ENCODE results near the gene PROSER3.

PROSER3 gene

GRCh38 chr19:35724560-35724959 is 33.4 kb upstream of the PROSER3 start:
- no peak for TF ChIP-seq CTCF (IDR thresholded peaks at IDR 0.05; ENCODE audit: low read depth, low read length)

DNA sequence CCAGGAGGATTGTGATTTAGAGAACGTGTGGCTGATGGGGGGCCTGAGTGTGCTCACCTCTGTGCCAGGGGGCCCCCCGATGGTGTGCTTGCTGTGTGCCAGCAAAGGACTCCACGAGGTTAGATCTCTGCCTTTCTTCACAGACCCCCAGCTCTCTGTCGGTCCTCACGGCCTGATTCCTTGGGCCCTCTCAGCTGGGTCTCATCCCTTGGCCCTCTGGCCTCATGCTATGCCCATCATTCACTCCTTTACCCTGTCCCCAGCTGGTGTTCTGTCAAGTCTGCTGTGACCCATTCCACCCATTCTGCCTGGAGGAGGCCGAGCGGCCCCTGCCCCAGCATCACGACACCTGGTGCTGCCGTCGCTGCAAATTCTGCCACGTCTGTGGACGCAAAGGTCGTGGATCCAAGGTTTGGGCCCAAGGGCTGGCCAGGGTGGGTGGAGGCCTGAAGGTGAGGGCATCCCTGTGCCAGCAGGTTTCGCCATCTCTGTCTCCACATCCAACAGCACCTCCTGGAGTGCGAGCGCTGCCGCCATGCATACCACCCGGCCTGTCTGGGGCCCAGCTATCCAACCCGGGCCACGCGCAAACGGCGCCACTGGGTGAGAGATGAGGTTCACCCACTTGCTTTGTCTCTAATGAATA is 32.6 kb upstream of the PROSER3 start:
- TF ChIP-seq CTCF (IDR thresholded peaks at IDR 0.05; ENCODE audit: low read depth, low read length), result no peak
- no peak overlapping the region for H3K4me3 ChIP-seq (ENCODE audit: low read depth, low read length)

More at GRCh38 chr19:35724560-35724959, 33.4 kb upstream of the PROSER3 start:
- H3K4me3 ChIP-seq (ENCODE audit: low read depth, low read length), result no peak overlapping the region

DNA sequence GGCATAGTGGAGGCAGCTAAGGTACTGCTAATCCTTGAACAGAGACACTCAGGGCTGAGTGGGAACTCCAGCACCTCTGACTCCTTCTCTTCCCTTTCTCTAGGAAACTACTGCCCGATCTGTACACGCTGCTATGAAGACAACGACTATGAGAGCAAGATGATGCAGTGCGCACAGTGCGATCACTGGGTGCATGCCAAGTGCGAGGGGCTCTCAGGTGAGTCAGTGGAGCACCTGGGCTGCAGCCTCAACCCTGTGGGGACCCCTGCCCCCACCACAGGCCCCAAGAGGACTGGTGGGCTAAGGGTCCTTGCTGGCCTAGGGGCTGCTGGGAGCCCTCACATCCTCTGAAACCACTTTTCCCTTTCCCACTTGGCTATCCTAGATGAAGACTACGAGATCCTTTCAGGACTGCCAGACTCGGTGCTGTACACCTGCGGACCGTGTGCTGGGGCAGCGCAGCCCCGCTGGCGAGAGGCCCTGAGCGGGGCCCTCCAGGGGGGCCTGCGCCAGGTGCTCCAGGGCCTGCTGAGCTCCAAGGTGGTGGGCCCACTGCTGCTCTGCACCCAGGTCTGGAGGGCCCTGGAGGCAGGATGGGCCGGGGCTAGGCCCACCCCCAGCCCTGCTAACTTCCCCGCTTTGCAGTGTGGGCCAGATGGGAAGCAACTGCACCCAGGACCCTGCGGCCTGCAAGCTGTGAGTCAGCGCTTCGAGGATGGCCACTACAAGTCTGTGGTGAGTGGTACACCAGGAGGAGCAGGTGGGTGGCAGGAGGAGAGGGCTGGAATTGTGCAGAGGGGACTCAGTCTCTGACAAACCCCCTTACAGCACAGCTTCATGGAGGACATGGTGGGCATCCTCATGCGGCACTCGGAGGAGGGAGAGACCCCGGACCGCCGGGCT is 30.7 kb upstream of the PROSER3 start:
- no peak for TF ChIP-seq CTCF (IDR thresholded peaks at IDR 0.05; ENCODE audit: low read depth, low read length)
- no peak overlapping the region for H3K4me3 ChIP-seq (ENCODE audit: low read depth, low read length)

DNA sequence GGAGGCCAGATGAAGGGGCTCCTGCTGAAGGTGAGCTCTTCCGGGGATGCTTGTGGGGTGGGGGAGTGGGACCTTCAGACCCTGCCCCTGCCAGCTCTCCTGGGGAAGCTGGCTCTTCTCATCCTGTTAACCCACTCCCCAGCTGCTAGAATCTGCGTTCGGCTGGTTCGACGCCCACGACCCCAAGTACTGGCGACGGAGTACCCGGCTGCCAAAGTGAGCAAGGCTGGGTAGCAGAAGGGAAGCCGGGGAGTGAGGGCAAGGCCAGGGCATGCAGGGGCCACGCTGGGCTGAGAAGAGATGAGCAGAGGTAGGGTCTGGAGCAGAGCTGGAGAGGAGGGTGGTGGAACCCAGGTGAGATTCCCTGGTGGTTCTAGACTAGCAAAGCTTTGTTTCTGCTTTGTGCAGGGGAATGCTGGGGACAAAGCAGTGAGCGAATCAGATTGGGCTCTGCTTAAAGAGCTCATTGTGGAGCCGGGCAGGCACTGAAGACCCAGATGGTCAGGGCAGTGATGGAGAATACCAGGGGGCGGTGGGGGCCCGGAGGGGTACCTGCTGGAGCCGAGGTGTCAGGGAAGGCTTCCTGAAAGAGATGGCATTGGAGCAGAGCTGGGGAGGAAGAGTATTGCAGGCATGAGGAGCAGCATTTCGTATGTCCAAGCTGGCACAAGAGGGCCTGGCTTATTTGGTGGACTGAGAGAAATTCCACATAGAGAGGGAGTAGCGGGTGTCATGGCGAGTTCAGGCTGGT is 29.8 kb upstream of the PROSER3 start:
- H3K4me3 ChIP-seq (ENCODE audit: low read depth, low read length), result no peak overlapping the region
- TF ChIP-seq CTCF (IDR thresholded peaks at IDR 0.05; ENCODE audit: low read depth, low read length), result no peak

GRCh38 chr19:35729021-35729420 is 29.0 kb upstream of the PROSER3 start:
- TF ChIP-seq CTCF (IDR thresholded peaks at IDR 0.05; ENCODE audit: low read depth, low read length), result no peak

DNA sequence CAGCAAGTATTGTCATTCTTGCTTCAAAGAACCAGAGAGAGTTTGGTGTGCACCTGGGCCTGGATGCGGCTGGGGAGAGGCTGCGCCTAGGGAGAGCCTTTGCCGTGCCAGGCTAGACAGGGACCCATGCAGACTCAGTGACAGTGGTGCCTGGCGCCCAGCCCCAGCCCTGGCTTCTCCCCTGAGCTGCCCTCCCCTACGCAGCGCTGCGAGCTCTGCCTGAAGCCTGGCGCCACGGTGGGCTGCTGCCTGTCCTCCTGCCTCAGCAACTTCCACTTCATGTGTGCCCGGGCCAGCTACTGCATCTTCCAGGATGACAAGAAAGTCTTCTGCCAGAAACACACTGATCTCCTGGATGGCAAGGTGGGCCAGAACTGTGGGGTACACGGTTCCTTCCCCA is 28.2 kb upstream of the PROSER3 start:
- no peak for TF ChIP-seq CTCF (IDR thresholded peaks at IDR 0.05; ENCODE audit: low read depth, low read length)
- H3K4me3 ChIP-seq (ENCODE audit: low read depth, low read length), result no peak overlapping the region

More at GRCh38 chr19:35729021-35729420, 29.0 kb upstream of the PROSER3 start:
- H3K4me3 ChIP-seq (ENCODE audit: low read depth, low read length), result no peak overlapping the region

Data from WI38 (cell line).